Measurements from ENCODE around the gene RGS7. TPM values are rescaled to one million over a fixed set of nuclear protein-coding genes. Genes with fewer than 3 reads are reported as not detected.

Gene RGS7
- total RNA-seq, 1 experiment from 2014 or later, result not detected

- in situ Hi-C loops (cut with HindIII; ENCODE audit: low sequenced_read_pairs), result no loop called here
- no peak for DNase-seq (ENCODE audit: low spot score)
Measured at GRCh38 chr1:240967070-240967724, 389.8 kb downstream of the RGS7 start.

GRCh38 chr1:240965581-240966091, 391.4 kb downstream of the RGS7 start:
- in situ Hi-C loops (cut with HindIII; ENCODE audit: low sequenced_read_pairs), result no loop called here
- peak; percentile 96 for DNase-seq (ENCODE audit: low spot score)

DNA sequence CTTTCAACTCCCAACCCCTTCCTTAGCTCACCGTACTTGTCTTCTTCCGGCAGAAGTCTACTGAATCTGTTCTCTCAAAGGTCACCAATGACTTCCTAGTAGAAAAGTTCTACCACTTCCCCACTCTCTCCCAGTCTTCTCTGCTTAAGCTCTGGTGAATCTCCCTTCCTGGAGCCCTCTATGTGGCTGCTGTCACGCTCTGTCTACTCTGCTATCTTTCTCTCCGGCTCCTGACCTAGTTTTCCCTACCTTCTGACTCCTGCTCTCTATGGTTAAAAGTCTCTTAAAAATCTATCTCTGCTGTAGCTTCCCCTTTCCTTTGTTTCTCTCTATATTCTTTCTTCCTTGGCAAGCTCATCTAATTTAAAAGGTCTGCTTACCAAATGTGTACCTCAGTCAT, 394.9 kb downstream of the RGS7 start:
- peak; percentile 81 for DNase-seq (ENCODE audit: low spot score)
- in situ Hi-C loops (cut with HindIII; ENCODE audit: low sequenced_read_pairs), result no loop called here

GRCh38 chr1:240956424-240956823, 400.6 kb downstream of the RGS7 start:
- in situ Hi-C loops (cut with HindIII; ENCODE audit: low sequenced_read_pairs), result no loop called here
- no peak for DNase-seq (ENCODE audit: low spot score)

GRCh38 chr1:240956020-240956419, 401.0 kb downstream of the RGS7 start:
- no peak for DNase-seq (ENCODE audit: low spot score)
- in situ Hi-C loops (cut with HindIII; ENCODE audit: low sequenced_read_pairs), result no loop called here

DNA sequence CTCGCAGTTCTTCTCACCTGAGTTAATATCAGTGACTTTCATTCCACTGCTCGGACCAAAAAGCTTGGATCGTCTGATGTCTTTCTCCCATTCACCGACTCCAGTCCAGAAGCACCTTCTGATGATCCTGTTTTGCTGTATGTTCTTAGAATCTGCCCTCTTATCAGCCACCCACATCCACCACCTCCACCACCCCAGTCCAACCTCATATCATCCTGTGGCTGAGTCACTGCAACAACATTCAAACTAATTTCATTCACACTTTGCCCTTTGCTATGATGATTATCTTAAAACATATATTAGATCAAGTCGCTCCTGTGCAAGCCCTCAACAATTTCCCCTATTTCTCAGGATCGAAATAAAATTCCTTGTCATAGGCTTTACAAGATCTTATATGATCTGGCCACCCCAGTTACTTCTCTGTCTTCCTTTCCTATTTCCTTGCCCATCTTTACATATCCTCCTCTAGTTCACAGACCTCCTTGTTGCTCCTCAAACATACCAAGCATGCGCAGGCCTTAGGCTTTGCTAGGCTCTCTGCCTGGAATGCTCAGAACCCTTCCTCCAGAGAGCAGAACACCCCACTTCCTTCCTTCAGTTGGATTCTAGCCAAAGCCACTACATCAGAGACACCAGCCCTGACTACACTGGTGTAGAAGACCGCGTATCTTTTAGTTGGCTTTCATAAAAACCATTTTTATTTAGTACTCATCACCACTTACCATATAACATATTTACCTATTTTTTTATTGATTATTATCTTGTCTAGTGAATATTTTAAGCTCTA, 409.4 kb downstream of the RGS7 start:
- in situ Hi-C loops (cut with HindIII; ENCODE audit: low sequenced_read_pairs), result no loop called here
- no peak for DNase-seq (ENCODE audit: low spot score)

DNA sequence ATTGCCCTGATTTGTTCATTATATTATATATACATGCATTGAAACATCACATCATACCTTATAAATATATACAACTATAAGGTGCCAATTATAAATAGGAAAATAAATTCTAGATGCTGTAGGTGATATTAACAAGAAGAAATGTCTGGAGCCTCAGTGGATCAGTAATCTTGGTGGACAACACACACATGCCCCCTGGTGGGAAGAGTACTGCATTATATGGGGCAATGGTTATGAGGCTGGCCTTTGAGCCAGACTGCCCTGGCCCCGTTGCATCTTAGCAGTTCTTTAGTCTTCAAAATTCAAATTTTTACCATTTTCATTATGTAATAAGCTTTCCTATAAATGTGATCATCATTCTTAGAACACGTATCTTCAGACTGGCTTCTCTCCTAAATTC, 410.1 kb downstream of the RGS7 start:
- no peak for DNase-seq (ENCODE audit: low spot score)
- in situ Hi-C loops (cut with HindIII; ENCODE audit: low sequenced_read_pairs), result no loop called here

GRCh38 chr1:240942901-240943300, 414.1 kb downstream of the RGS7 start:
- no peak for DNase-seq (ENCODE audit: low spot score)
- in situ Hi-C loops (cut with HindIII; ENCODE audit: low sequenced_read_pairs), result no loop called here

- peak; percentile 55 for DNase-seq (ENCODE audit: low spot score)
- in situ Hi-C loops (cut with HindIII; ENCODE audit: low sequenced_read_pairs), result no loop called here
Measured at GRCh38 chr1:240941701-240942370, 415.2 kb downstream of the RGS7 start.

- in situ Hi-C loops (cut with HindIII; ENCODE audit: low sequenced_read_pairs), result no loop called here
- no peak for DNase-seq (ENCODE audit: low spot score)
Measured at GRCh38 chr1:240936911-240937668, 419.9 kb downstream of the RGS7 start.

DNA sequence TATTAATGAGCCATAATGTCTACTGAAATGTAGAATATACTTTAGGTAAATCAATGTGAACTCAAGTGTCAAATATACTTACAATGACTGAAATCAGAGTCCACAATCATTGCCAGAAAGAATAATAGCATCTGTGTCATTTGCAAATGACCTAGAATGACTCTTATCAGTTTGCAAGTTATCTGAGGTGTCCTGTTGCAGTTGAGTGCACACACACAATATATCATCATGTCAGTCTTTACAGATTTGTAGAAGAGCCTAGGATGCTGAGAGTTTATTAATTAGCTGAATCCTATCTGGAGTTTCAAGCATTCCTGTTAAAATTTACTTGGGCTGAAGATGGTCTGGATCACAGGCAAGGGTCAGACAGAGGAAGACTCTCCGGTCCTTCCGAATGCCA, 421.1 kb downstream of the RGS7 start:
- no peak for DNase-seq (ENCODE audit: low spot score)
- in situ Hi-C loops (cut with HindIII; ENCODE audit: low sequenced_read_pairs), result no loop called here

- in situ Hi-C loops (cut with HindIII; ENCODE audit: low sequenced_read_pairs), result no loop called here
Measured at GRCh38 chr1:240931031-240931430, 426.0 kb downstream of the RGS7 start.

DNA sequence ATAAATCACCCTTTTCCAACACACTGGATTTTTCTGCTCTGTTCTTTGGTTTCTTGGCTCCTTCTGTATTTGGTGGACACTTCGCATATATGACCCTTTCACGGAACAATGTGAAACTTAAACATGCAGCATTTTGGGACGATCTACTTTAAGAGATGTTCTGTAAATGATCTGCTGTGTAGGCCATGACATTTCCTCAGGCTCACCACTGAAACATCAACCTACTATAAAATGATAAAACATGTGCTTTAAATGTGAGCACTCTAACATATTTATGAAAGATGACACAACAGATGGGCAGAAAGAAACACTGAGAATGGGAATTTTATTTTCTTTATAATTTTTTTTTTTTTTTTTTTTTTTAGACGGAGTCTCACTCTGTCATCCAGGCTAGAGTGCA, 428.7 kb downstream of the RGS7 start:
- in situ Hi-C loops (cut with HindIII; ENCODE audit: low sequenced_read_pairs), result no loop called here
- no peak for DNase-seq (ENCODE audit: low spot score)

More at GRCh38 chr1:240931031-240931430, 426.0 kb downstream of the RGS7 start:
- no peak for DNase-seq (ENCODE audit: low spot score)

DNA sequence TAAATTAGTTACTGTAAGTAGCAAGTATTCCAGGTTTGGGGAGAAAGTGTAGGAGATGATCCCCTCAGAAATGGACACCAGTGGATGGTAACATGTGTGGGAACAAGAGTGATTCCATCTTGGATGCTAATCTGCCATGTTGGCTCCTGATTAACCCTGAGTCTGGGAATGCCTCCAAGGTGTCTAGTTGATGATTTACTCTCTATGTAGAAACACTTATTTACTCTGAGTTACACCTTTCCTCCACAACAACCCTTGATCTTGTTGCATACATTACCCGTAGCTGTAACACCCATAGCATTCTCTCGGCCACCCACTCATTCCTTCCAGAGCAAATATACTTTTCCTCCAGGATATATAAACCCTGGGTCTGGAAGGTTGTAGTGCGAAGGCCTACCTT, 429.2 kb downstream of the RGS7 start:
- DNase-seq (ENCODE audit: low spot score), result no peak
- in situ Hi-C loops (cut with HindIII; ENCODE audit: low sequenced_read_pairs), result no loop called here

- in situ Hi-C loops (cut with HindIII; ENCODE audit: low sequenced_read_pairs), result no loop called here
- DNase-seq (ENCODE audit: low spot score), result no peak
Measured at GRCh38 chr1:240925273-240925672, 431.7 kb downstream of the RGS7 start.

- in situ Hi-C loops (cut with HindIII; ENCODE audit: low sequenced_read_pairs), result no loop called here
- no peak for DNase-seq (ENCODE audit: low spot score)
Measured at GRCh38 chr1:240917976-240918375, 439.0 kb downstream of the RGS7 start.

DNA sequence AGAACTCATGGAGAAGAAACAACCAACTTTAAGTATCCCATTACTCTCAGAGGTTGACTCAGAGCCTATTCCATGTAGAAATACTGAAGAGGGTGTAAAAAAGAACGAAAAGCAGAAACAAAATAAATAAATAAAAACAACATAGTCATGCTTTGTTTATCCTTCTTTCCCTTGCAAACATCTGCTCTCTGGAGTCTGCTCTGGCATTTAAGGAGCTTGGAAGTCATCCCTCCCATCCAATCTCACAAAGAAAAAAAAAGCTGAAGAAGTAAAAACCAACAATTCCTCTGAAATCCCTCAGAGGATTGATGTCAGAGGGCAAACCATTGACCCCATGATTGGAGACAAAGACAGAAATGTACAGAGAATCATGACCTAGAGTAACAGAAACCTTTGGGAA, 442.5 kb downstream of the RGS7 start:
- peak; percentile 11 for DNase-seq (ENCODE audit: low spot score)
- in situ Hi-C loops (cut with HindIII; ENCODE audit: low sequenced_read_pairs), result no loop called here

GRCh38 chr1:240912821-240913220, 444.2 kb downstream of the RGS7 start:
- peak; percentile 93 for DNase-seq (ENCODE audit: low spot score)
- in situ Hi-C loops (cut with HindIII; ENCODE audit: low sequenced_read_pairs), result no loop called here

DNA sequence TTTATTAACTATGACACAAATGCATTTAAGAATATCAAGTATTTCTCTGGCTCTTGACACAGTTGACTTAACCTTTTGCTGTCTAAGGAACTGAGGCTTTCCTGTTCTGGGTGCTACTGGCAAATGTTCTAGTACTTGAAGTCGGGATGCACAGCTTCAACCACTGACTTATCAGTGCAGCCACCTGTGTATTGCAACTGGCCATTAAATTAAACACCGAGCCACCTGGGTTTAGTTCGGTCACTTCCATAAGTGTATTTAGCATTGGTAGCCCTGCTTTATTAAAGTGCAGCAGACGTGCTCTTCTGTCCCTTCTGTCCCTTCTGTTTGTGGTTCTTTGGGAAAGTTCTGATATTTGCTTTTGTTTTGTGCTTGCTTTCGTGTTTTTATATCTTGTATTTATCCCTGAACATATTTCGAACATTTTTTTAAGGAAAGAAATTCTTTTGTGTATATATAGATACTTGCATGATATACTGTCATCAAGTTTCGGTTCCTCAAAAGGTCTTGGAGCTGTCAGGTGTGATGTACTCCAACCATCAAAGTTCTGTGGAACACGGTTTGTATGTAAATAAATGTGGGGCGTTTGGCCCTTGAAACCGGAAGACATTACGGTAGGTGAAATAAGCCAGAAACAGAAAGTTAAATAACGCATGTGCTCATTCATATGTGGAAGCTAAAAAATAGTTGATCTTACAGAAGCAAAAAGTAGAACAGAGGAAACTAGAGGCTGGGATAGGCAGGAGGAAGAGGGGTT, 447.1 kb downstream of the RGS7 start:
- DNase-seq (ENCODE audit: low spot score), result no peak
- in situ Hi-C loops (cut with HindIII; ENCODE audit: low sequenced_read_pairs), result no loop called here

All from G401 (cell line).